Measurements from ENCODE around the gene C6orf15.

The C6orf15 gene

DNA sequence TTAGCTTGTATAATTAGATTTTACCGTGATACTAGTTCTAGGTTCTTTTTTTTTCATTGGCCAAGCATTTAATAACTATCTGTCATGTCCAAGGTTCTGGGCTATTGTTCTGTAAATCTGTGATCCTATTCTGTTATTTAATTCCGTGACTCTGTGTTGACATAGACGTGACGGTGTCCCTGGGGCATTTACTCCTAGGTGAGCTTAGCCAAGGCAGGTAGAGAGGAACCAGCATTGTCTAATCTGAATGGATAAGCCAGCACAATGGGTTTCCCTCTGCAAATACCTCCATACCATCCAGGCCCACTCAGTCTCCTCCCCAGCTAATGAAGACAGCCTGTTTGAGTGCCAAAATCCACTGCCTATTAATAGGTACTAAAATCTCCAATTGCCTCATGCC lies 16.8 kb upstream of the C6orf15 start:
- no peak for FAIRE-seq

DNA sequence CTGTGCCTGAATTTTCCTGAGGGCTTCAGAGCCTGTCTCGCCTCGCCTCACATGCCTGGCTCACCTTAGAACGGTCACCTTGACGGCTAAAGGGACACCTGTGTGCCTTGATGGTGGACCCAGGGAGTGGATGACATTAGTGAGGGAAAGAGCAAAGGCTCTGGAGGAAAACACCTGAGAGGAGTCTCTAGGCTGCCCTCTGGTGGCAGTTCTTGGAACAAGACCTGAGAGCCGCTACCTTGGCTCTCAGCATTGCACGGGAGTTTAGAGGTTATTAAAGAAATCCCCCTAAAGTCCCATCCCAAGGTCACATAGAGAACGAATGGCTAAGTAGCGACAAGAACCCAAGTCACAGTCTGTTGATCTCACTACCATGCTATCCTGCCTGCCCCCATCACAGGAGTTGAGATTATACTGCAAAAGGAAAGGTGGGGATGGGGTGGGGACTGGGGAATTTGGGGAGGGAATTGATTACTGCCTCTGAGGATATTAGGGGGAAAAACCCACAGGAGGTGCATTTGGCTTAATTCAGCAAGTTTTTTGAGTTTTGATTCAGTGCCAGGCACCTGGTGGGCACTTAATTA lies 15.8 kb upstream of the C6orf15 start:
- FAIRE-seq, result no peak

DNA sequence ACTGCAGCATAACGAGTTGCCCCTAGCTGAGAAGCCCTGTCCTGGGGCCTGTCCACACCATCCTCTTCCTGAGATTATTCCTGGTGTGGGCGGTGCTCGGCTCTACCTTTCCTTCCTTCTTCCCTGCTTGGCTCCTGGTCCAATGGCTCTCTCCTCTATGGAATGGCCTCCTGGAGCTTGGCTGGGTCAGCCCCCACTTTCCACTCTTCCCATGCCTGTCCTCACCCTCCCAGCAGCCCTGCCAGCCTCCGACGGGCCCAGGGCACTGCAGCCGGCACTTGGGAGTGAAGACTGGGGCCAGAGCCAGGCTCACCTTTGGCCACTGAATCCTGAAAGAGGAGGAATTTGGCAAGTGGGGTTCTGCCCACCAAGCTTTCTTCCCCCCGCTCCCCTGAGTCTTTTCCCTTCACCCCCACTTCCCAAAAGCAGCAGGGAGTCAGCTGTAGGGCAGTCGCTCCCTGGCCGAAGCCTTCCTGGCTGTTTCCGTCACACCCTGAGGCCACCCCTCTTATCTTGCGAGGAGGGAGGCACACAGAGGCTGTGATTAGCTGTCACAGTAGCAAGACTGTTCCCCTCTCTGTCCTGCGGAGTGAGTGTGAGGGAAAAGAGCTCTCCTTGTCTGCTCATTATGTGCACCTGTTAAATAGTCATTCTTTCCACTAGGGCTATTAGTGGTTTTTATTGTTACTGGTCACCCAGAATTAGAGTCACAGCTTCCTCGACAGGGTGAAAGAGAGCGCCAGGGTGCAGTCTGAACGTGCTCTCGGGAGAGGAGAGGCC lies 14.2 kb upstream of the C6orf15 start:
- no peak for FAIRE-seq

DNA sequence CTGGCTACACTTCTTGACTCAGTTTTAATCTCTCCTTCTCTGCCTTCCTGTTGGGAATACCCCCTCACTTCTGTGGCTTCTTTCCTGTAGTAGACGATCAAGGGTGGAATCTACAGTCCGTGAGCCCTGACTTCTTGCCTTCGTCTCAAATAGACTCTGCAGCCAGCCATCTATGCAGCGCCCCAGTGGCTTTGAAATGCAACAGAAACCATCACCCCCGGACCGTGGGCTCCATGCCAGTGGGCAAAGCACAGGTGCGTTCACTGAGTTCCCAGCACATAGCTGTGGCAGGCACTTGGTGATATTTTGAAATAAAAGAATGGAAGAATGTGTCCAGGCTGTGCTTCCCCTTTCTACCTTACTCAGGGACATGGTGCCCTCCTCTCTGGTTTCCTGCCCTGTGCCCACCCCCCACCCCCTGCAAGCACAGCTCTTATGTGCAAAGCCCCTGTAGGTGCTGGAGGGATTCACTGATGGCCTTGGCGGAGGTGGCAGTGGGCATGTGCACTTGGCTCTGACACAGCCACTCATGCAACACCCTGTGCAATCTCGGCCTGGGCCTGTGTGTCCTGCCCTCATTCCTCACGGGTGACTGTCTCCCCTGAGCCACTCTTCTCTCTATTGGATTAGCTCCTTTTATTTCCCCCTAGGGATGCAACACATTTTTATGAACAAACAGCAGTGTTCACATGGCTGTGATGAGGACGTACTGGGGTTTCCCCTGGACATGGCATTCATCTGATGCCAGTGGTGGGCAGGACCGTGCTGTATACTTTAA lies 13.4 kb upstream of the C6orf15 start:
- FAIRE-seq, result no peak

DNA sequence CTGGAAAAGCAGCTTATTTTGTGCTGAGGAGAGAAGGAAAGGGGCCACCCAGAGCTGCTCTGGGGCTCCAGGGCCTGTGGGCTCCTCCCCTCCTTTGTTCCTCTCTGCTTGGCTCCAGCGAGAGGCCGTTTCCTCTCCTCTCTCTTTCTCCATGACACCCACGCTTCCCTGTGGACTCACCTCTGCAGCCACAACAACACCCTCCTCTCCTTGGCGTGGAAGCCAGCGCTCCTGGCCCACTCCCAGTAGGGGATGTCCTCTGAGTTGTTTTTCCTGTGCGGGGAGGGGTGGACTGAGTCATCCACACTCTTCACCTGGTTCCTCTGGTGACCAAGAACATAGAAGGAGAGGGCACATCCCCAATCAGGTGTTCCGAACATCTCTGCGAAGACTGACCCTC lies 12.8 kb upstream of the C6orf15 start:
- no peak for FAIRE-seq

DNA sequence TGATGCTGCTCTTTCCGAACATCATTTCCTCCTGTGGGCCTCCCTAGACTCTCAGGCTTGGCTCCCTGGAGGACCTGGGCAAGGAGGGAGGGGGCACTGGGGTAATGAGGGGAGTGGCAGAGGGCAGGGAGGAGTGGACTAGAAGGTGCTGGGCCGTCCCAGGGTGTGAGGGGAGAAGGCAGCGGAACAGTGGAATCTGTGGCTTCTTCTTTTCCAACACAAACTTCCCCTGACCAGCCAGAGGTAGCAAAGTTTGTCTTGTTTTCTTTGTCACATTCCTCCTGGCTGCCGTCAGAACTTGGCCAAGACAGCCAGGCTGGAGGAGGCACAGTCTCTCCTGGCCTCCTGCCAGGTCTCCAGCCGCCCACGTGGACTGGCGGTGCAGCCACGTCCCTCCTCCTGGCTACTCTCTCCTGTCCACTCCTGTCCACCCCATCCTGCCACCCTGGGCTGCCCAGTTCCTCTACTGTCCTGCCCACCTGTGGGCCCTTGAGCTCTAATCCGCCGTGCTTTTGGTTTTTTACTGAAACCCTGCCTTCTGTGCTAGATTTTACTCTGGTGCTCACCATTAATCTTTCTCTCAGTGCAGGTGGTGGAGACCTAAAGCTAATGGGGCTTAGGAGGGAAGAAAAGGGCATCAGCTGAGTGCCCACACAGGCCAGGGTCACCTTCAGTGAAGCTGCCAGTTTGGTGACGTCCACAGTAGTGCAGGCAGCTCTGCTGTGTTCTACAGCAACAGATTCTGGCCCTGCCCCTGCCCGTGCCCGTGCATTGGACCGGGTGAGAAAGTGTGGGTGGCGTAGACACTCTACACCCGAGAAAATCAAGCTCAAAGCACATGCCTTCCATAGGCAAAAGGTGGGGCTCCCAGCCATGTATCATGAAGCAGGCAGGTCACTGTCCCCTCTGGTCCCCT lies 10.7 kb upstream of the C6orf15 start:
- FAIRE-seq, result no peak

DNA sequence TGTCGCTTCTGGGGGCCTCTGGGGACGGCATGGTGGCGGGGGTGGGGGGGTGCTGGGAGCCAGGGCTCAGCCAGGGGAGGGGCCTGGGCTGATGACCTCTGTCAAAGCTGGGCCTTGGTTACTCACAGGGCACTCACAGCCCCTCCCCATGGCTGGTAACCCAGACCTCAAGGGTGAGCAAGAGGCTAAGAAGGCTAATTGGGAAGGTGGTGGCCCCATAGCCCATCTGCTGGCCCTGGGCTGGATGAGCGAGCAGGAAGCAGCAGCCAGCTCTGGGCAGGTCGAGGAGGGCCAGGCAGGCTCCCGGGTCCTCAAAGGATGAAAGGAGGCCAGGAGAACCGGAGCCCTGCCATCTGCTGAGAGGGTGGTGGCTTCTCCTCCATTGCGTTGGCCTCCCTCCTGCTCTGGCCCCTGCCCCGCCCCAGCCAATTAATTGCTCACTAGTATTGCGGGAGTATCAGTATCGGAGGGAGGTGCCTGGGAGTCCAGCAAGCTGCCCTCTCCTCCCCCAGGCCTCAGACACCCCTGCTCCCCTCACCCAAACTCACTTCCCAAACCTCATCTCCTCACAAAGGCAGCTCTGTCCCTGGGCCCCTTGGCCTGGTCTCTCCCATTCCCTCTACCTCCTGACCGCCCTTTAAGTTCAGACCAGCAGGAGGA lies 8.9 kb upstream of the C6orf15 start:
- no peak for FAIRE-seq

DNA sequence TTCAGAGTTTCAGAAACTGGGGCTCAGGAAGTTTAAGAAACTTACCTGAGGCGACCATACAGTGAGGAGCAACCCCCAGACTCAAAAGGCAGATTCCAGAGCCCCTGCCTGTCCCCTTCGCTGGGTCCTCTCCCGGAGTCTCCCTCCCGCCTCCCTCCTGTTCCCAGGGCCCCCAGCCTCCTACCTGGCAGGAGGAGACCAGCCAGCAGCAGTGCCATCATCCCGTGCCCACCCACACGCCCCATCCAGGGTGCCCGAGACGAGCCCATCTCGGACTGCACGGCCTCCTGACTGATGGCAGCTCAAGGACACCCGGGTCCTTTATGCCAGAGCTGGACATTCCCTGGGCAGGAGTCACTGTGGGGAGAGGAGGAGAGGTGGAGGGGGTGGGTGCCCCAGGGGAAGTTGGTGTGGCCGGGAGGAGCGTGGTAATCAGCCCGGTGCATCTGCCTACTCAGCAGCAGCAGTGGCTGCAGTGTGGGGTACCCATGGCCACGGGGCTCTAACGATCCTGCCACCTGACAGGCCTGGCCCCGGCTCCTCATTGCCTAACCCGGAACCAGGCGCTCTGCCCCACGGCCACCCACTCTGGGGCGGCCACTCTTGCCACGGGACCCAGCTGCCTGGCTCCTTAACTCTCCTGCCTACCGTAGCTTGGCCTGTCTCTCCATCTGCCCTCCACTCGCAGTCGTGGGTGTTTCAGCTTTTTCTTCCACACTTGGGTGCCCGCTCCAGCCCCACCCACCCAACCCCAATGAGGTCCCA lies 8.0 kb upstream of the C6orf15 start, which contains the start of gene CDSN:
Gene CDSN (minus strand): TSS at position 296 of the 765 bp plus-strand sequence. CDS start 27 bp downstream, at position 269.
- FAIRE-seq, result no peak

DNA sequence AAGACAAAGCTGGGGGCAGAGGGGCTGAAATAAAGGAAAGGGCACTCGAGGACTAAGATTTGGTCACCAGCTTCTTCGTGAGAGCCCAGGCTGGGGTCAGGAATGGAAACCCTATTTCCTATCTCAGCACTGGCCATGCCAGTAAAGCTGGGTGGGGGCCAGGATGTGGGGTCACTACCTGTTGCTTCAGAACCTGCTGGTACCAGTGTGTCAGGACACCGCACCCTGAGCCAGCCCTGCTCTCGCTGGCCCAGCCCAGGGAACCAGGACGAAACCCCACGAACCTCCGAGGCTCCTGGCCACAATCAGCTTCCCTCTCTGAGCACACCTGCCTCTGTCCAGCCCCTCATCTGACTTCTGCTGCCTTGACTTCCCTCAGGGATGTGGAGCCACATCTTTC lies 5.8 kb upstream of the C6orf15 start:
- FAIRE-seq, result no peak

DNA sequence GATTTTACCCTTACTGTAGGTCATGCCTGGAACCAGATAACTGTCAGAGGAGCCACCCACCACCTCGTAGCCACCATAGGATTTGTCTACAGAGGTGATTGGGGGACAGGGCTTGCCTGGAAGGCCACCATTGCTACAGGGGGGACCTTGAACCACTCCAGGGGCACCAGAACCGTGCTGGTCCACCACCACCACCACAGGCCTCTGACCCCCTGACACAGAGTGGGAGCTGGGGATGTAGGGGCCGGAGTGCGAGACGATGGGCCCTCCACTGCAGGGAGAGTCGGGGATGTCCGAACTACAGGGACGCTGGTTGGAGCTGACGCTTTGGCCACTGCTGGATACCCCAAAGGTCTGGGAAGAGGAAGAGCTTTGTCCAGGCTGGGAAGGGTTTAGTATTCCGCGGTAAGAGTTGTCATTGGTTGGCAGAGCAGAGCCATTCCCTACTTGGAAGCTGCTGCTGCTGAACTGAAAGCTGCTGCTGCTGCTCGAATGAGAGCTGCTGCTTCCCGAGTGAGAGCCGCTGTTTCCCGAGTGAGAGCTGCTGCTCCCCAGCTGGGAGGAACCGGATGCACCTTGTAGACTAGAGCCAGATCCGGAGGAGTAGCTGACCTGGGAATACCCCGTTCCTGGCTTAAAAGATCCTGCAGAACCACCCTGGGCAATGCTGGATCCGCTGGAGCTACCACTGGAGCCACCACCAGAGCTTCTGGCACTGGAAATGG lies 4.4 kb upstream of the C6orf15 start:
- no peak for FAIRE-seq

DNA sequence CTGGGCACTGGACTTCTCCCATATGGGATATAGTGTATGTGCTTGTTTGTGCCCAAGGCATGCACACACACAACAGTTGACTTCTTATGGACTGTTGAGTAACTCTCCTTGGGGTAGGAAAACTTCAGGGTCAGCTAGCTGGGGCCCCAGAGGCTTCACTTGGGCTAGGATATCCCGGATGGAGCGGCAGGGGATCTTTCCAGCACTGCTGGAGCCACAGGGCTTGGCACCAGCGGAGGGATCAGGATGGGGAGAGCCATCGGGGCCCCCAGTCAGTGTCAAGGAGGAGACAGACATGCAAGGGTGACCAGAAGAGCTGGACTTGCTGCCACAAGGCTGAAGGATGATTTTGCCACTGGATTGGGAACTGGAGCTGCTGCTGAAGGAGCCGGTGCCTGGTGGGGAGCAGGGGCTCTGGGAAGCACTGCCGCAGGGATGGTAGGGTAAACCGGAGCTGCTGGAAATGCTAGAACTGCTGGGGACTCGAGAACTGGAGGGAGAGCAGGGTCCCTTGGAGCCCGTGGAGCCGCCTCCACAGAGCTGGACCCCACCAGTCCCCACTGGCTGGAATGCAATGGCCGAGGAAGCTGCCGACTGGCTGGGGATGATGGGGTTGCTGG lies 3.7 kb upstream of the C6orf15 start:
- FAIRE-seq, result no peak

DNA sequence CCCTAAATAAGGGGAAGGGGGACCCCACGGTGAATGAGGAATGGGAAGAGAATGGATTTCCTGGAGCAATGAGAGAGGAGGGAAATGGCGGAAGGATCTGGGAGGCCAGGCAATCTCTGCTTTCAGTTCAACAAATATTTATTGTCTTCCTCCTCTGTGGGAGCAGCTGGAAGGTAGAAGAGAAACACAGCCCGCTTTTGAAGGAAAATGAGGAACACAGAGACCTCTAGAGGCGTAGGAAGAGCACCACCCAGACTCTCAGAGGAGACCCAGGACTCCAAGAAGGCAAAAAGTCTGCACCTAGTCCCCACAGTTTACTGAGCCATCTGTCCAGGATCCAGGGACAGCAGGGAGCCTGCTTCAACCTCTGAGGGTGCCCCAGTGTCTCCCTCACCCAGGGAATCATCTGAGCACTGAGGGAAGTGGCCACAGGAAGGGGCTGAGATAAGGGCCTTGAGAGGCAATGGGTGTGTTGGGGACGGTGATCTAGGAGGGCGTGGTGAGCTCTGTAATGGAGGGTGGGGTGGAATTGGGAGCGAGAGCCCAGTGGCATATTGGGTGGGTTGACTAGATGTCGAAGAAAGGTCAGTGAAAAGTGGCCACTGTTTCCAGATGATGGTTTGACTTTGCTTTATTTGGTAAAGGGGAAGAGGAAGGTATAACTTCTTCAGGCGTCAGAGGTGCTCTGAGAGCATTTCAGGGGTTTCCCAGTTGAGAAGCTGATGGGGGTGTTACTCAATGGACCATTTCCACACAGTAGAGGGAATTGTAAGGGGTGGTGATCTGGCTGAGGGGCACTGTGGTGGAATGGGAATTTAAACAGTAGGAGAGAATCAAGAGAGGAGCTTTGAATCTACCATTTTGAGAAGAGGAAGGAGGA lies 2.8 kb upstream of the C6orf15 start:
- FAIRE-seq, result no peak

DNA sequence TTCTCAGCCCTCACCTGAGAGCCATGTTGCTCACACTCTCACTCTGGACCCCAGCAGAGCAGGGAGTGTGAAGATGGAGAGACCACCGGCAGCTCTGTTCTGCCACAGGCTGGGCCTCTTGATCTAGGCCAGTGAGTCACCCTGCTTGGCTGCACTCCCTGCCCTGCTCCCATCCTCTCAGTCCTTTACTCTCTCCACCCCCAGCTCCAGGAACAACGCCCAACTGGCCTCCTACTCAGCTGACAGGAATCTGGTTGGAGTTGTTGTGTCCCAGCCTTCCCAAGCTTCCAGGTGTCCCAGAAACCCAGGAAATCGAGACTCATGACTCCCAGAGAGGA lies 2.1 kb upstream of the C6orf15 start, which contains the start of gene PSORS1C1:
Gene PSORS1C1 (plus strand): TSS at position 260 of the 338 bp plus-strand sequence. CDS start 14,833 bp downstream, outside the sequence.
- FAIRE-seq, result no peak

DNA sequence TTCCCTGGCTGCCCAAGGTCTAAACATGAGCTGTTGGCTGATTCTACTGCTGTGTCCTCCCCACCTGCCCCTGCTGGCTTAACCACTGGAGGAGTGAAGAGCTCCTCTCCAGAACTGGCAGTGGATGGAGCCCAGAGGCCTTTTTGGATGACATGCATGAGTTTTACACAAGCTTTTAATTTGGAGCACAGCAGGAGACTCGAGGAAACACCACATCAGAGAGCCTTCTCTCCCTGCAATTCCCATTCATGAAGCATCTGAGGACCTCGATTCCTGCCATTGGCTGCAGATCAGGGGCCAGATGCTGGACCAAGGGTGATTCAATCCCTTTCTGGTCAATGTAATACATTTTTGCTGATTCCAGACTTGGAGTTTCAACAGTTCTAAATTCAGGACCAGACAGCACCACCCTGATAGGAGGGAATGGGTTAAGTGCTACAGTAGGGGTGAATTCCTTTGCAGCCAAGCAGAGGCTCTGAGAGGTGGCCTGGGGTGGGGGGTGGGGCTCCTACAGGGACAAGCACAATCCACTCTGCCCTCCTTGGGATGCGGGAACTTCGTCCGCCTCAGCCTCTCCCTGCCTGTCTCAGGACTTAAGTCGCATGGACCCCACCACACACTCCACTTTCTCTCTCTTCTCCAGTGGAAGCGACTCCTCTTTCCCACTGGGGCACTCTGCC lies 1.6 kb upstream of the C6orf15 start:
- no peak for FAIRE-seq

DNA sequence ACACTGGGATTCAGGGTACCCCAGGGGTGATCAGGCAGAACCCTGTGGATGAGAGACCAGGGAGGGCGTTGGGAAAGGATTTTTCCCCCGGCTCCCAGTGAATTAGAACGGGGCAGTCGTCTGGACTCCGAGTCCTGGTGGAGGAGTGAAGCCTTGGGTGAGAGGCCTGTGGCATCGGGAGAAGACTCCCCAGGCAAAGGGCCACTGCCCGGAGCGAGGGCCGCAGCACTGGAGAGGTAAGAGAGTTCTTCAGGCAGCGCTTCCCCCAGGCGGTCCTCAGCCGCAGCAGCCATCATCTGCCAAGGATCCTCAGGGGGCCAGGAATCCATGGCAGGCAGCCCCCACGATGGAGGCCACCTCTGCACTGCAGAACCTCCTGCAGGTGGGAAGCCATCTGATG lies 663 bp downstream of the C6orf15 start:
- no peak for FAIRE-seq

DNA sequence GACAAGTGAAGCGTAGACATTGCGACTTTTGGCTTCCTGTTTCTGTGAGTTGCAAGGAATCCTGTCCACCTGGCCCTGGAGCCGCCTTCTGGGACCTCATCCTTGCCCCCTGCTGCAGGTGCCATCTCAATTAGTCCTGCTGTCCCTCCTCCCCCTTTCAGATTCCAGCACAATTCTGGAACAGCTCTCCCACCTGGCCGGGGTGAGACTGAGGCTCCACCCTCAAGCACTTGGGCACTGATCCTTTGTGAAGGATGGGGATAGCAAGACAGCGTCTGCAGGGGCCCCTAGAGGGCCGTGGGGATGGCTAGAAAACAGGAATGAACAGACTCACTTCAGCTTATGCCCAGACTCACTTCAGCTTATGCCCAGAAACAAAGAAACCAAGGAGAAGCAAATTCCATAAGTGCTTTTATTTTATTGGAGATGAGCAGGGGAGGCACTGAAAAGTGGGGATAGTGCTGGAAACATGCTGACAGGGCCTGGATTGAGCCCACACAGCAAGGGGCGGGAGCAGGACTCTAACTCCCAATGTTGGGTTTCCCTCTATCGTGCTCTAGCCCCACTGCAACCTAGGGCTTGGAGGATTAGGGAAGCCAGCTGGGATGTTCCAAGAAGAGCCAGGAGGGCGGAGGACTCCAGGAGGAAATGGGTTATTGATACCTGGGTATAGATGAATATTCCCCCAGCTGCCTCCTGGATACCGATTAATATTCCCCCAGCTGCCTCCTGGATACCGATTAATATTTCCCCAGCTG lies 1.4 kb downstream of the C6orf15 start:
- FAIRE-seq, result no peak

DNA sequence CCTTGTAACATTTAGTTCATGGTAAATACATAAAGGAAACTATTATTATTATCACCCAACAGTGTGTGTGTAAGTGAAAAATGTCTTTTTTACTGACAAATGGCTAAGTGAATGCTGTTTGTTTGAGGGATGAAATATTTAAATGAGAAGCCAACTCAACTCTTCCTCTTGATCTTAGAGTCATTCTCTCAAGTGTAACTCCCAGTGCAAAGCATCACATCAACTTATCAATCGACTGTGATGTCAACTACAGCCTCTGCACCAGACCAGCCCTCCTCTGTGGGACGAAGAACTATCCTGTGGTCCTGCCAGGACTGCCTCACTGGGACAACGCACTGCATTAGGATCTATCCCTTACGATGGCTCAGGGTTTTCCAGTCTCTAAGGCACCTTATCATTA lies 5.3 kb downstream of the C6orf15 start:
- FAIRE-seq, result no peak

DNA sequence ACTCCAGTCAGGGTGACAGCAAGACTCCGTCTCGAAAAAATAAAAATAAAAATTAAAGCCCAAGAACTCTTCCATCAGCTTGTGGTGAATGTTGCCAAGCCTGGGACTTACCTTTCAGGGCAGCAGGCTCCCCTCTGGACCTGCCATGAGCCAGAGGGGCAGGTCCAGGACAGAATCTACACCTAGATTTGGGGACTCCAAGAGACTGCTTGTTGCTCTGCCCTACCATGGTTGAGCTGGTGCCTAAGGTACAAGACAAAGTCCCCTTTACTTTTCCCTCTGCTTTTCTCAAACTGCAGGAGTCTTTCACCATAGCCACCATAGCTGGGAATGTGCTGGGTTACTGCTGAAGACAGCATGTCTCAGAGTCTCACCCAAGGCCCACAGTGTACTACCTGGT lies 9.2 kb downstream of the C6orf15 start:
- FAIRE-seq, result no peak
